Dermis blood vessel endothelial cell (primary cell): Measurements from ENCODE around the gene BTD. TPM values are rescaled to one million over a fixed set of nuclear protein-coding genes. Genes with fewer than 3 reads are reported as not detected.
A peak's percentile ranks its signal among the peaks of the same experiment; 100 is the strongest.

ENCODE experiments used
- DNase-seq: peaks from one replicate; pipeline ENCODE4 v3.0.0; 2010
- total RNA-seq: library from RNA; depleted of rRNA; stranded (reverse); fragments of >200 nt; gene quantifications from 2 replicates; pipeline ENCODE4 v1.2.3, GENCODE V29; 2014

The BTD gene
- total RNA-seq, 1 donor from 2014 or later = 49.2 TPM

- peak; percentile 67 for DNase-seq
Measured at GRCh38 chr3:15637131-15637951, 35.8 kb downstream of the BTD start.

GRCh38 chr3:15638193-15638890, 36.8 kb downstream of the BTD start:
- DNase-seq = peak; percentile 14

- DNase-seq = peak; percentile 23
Measured at GRCh38 chr3:15638891-15639262, 37.3 kb downstream of the BTD start.

GRCh38 chr3:15645246-15645645, 43.7 kb downstream of the BTD start:
- peak; percentile 68 for DNase-seq

GRCh38 chr3:15645740-15646501, 44.4 kb downstream of the BTD start:
- peak; percentile 95 for DNase-seq

- peak; percentile 98 for DNase-seq
Measured at GRCh38 chr3:15646851-15647511, 45.4 kb downstream of the BTD start.

GRCh38 chr3:15647611-15648167, 46.1 kb downstream of the BTD start:
- DNase-seq = peak; percentile 99

- no peak for DNase-seq
Measured at GRCh38 chr3:15649341-15649740, 47.8 kb downstream of the BTD start.

GRCh38 chr3:15649858-15650257, 48.3 kb downstream of the BTD start:
- DNase-seq = no peak

GRCh38 chr3:15651396-15651795, 49.9 kb downstream of the BTD start:
- peak; percentile 35 for DNase-seq

GRCh38 chr3:15653321-15653720, 51.8 kb downstream of the BTD start:
- no peak for DNase-seq

- no peak for DNase-seq
Measured at GRCh38 chr3:15654127-15654526, 52.6 kb downstream of the BTD start.

- DNase-seq = no peak
Measured at GRCh38 chr3:15654891-15655290, 53.3 kb downstream of the BTD start.

GRCh38 chr3:15656342-15656741, 54.8 kb downstream of the BTD start:
- no peak for DNase-seq

GRCh38 chr3:15657016-15657415, 55.5 kb downstream of the BTD start:
- no peak for DNase-seq

GRCh38 chr3:15659254-15659975, 57.9 kb downstream of the BTD start:
- DNase-seq = no peak

GRCh38 chr3:15660055-15660935, 58.8 kb downstream of the BTD start:
- DNase-seq = no peak

- DNase-seq = no peak
Measured at GRCh38 chr3:15664144-15664543, 62.6 kb downstream of the BTD start.

- no peak for DNase-seq
Measured at GRCh38 chr3:15665510-15666150, 64.1 kb downstream of the BTD start.

GRCh38 chr3:15666277-15666676, 64.7 kb downstream of the BTD start:
- no peak for DNase-seq
